CD4-positive, alpha-beta T cell treated with Interleukin-6 for 4 hours (primary cell): ENCODE measurements around the gene KDM2B.

Experiments used
- DNase-seq: peaks from one replicate; pipeline ENCODE4 v3.0.0-alpha.2; 2020; ENCODE audit warnings: mixed read lengths

KDM2B gene

GRCh38 chr12:121560392-121561008, 20.3 kb downstream of the KDM2B start:
- DNase-seq: no peak

GRCh38 chr12:121558956-121559355, 21.9 kb downstream of the KDM2B start:
- no peak for DNase-seq

- DNase-seq: no peak
Measured at GRCh38 chr12:121550974-121551634, 29.7 kb downstream of the KDM2B start.

GRCh38 chr12:121549075-121549474, 31.7 kb downstream of the KDM2B start:
- no peak for DNase-seq

- DNase-seq: no peak
Measured at GRCh38 chr12:121545480-121545879, 35.3 kb downstream of the KDM2B start.

- DNase-seq: no peak
Measured at GRCh38 chr12:121543786-121544185, 37.0 kb downstream of the KDM2B start.

GRCh38 chr12:121539908-121540307, 40.9 kb downstream of the KDM2B start:
- no peak for DNase-seq

- DNase-seq: no peak
Measured at GRCh38 chr12:121538699-121539061, 42.1 kb downstream of the KDM2B start.

- DNase-seq: peak; percentile 38
Measured at GRCh38 chr12:121537814-121538698, 42.8 kb downstream of the KDM2B start.

GRCh38 chr12:121536899-121537813, 43.7 kb downstream of the KDM2B start:
- DNase-seq: peak; percentile 46

- DNase-seq: peak; percentile 72
Measured at GRCh38 chr12:121536054-121536898, 44.5 kb downstream of the KDM2B start.

- DNase-seq: no peak
Measured at GRCh38 chr12:121535150-121536053, 45.4 kb downstream of the KDM2B start.

- peak; percentile 50 for DNase-seq
Measured at GRCh38 chr12:121534495-121535148, 46.2 kb downstream of the KDM2B start.

GRCh38 chr12:121533394-121534090, 47.3 kb downstream of the KDM2B start:
- DNase-seq: no peak

- no peak for DNase-seq
Measured at GRCh38 chr12:121532503-121533393, 48.1 kb downstream of the KDM2B start.

GRCh38 chr12:121531356-121531750, 49.5 kb downstream of the KDM2B start:
- no peak for DNase-seq

- DNase-seq: peak; percentile 86
Measured at GRCh38 chr12:121530600-121531355, 50.0 kb downstream of the KDM2B start.

- DNase-seq: no peak
Measured at GRCh38 chr12:121529184-121529583, 51.6 kb downstream of the KDM2B start.
